K562 (cell line): ENCODE results near the gene C11orf86. TPM values are rescaled to one million over a fixed set of nuclear protein-coding genes. Genes with fewer than 3 reads are reported as not detected.

Experiments
- ATAC-seq: fragments of 200-7000 bp; cut with Tn5 transposase; 3 replicates; pipeline ENCODE4 v1.9.1; 2020; ENCODE audit warnings: moderate library complexity
- BruUV-seq: library from RNA; stranded (reverse); fragments of 400-500 nt; replicated peaks from 2 replicates; lab custom pipeline; 2021; lab: Mats Ljungman, UMichigan
- CTCF ChIA-PET: fragments of 300-600 bp; formaldehyde crosslinking; extraction: SDS; loops from one replicate; lab custom pipeline; 2021; ENCODE audit warnings: low intra/inter-chr PET ratio; lab: Yijun Ruan, JAX
- POLR2A ChIA-PET: fragments of 300-600, 350-650 bp; sonication (Branson Sonifier 250); formaldehyde crosslinking; extraction: SDS; loops from one replicate; lab custom pipeline; 2021; ENCODE audit warnings: antibody characterized with exemption, inconsistent platforms; lab: Yijun Ruan, JAX
- DNase-seq, 4 experiments: peaks; one replicate each; pipeline versions ENCODE4 v3.0.0 to v3.0.0-alpha.2; 2011 to 2018; ENCODE audit warnings: low spot score in 3 of 4, mixed read lengths in 3 of 4; ENCODE audit errors: extremely low read depth in 1 of 4
- FAIRE-seq: peaks from 2 replicates; lab custom pipeline; 2011; peaks lifted over from hg19 to GRCh38; lab: Jason Lieb, UNC
- H2AFZ ChIP-seq: 2 replicates; pipeline ENCODE4 v1.6.0; 2011; ENCODE audit warnings: low read depth, low read length, control low read depth, inconsistent platforms
- H3K27ac ChIP-seq: fragments of 200-600 bp; 3 replicates; pipeline ENCODE4 v1.8.0; 2011; ENCODE audit warnings: low read depth, mild to moderate bottlenecking, control low read depth, inconsistent platforms, low read length, moderate library complexity, mixed read lengths; ENCODE audit errors: extremely low read depth
- H3K27me3 ChIP-seq, 2 experiments: fragments of 300-600 bp in 1 of 2; 2 replicates in 1 of 2; 3 replicates in 1 of 2; pipeline versions ENCODE4 v1.6.0 to v1.8.0; 2011; ENCODE audit warnings: inconsistent platforms in 2 of 2, low read length in 2 of 2, mild to moderate bottlenecking in 1 of 2, mixed read lengths in 1 of 2, moderate library complexity in 1 of 2; ENCODE audit not compliant: control insufficient read depth in 2 of 2, insufficient read depth in 2 of 2
- H3K36me3 ChIP-seq: fragments of 300-600 bp; 3 replicates; pipeline ENCODE4 v1.8.0; 2011; ENCODE audit warnings: mild to moderate bottlenecking, low read length, inconsistent platforms; ENCODE audit not compliant: control insufficient read depth, insufficient read depth
- H3K4me1 ChIP-seq, 2 experiments: fragments of 200-600 bp in 1 of 2; replicated peaks in 1 of 2; 2 replicates in 1 of 2; 3 replicates in 1 of 2; pipeline versions ENCODE4 v1.5.1 to v1.8.0; 2011; ENCODE audit warnings: inconsistent platforms in 2 of 2, low read length in 2 of 2, mild to moderate bottlenecking in 1 of 2, mixed read lengths in 1 of 2, moderate library complexity in 1 of 2; ENCODE audit not compliant: control insufficient read depth in 2 of 2, insufficient read depth in 2 of 2
- H3K4me2 ChIP-seq: 2 replicates; pipeline ENCODE4 v1.6.1; 2011; ENCODE audit warnings: low read length, control low read depth, inconsistent platforms, mixed read lengths; ENCODE audit not compliant: insufficient read depth
- H3K4me3 ChIP-seq: fragments of 200-600 bp; sonication (generic), shearing (Covaris generic); 2 replicates; pipeline ENCODE4 v1.5.1; 2016; ENCODE audit warnings: control low read depth, inconsistent platforms
- H3K79me2 ChIP-seq: fragments of 200-600 bp; 3 replicates; pipeline ENCODE4 v1.8.0; 2011; ENCODE audit warnings: low read length, inconsistent platforms; ENCODE audit not compliant: control insufficient read depth, insufficient read depth
- H3K9ac ChIP-seq, 2 experiments: 2 replicates each; pipeline versions ENCODE4 v1.6.0 to v1.6.1; 2011; ENCODE audit warnings: low read depth in 2 of 2, low read length in 2 of 2, control low read depth in 1 of 2, inconsistent platforms in 1 of 2, mild to moderate bottlenecking in 1 of 2, mixed read lengths in 1 of 2; ENCODE audit not compliant: insufficient read depth in 1 of 2
- H3K9me1 ChIP-seq: one replicate; pipeline ENCODE4 v1.6.0; 2011; ENCODE audit warnings: inconsistent platforms, mild to moderate bottlenecking, low read length, moderate library complexity; ENCODE audit not compliant: control insufficient read depth, insufficient read depth
- H3K9me3 ChIP-seq: replicated peaks from 2 replicates; pipeline ENCODE4 v1.5.1; 2011; ENCODE audit warnings: low read depth, low read length, inconsistent platforms; ENCODE audit not compliant: control insufficient read depth, insufficient read depth
- H4K20me1 ChIP-seq: replicated peaks from 2 replicates; pipeline ENCODE4 v1.6.1; 2011; ENCODE audit warnings: low read length, inconsistent platforms, mixed read lengths; ENCODE audit not compliant: control insufficient read depth, insufficient read depth
- ADNP ChIP-seq: fragments of 200-800 bp; sonication (Bioruptor generic); IDR thresholded peaks from 2 replicates; pipeline ENCODE4 v1.6.1; 2016; ENCODE audit warnings: missing genetic modification characterization, missing compliant biosample characterization
- CBX3 ChIP-seq, 2 experiments: IDR thresholded peaks; 1 replicate in 1 of 2; 2 replicates in 1 of 2; pipeline ENCODE4 v1.6.1; 2012; ENCODE audit warnings: inconsistent platforms in 2 of 2, low read length in 2 of 2, borderline replicate concordance in 1 of 2, control low read depth in 1 of 2
- CHD4 ChIP-seq: fragments of 200-600 bp; sonication (generic); IDR thresholded peaks from 3 replicates; pipeline ENCODE4 v1.6.1; 2012; ENCODE audit warnings: low read depth, mild to moderate bottlenecking, mixed read lengths, low read length, inconsistent platforms; ENCODE audit not compliant: insufficient read depth, insufficient replicate concordance, poor library complexity, severe bottlenecking
- KDM1A ChIP-seq, 2 experiments: fragments of 450-650 bp; IDR thresholded peaks; 2 replicates each; pipeline ENCODE4 v1.6.1; 2016; ENCODE audit warnings: mild to moderate bottlenecking in 2 of 2
- RBM25 ChIP-seq: fragments of 200-400 bp; formaldehyde crosslinking; IDR thresholded peaks from 2 replicates; pipeline ENCODE4 v1.6.1; 2018; ENCODE audit warnings: low read length, low read depth, moderate library complexity; ENCODE audit not compliant: severe bottlenecking
- STAG1 ChIP-seq: sonication (generic); formaldehyde crosslinking; IDR thresholded peaks from 2 replicates; pipeline ENCODE4 v1.5.0; 2020; ENCODE audit warnings: missing genetic modification reagents, borderline replicate concordance
- ZFX ChIP-seq: sonication (generic); formaldehyde crosslinking; IDR thresholded peaks from 2 replicates; pipeline ENCODE4 v1.8.0; 2022; ENCODE audit warnings: mild to moderate bottlenecking, missing genetic modification reagents, moderate library complexity
- ZNF184 ChIP-seq: sonication (generic); formaldehyde crosslinking; IDR thresholded peaks from 2 replicates; pipeline ENCODE4 v1.5.0; 2020; ENCODE audit warnings: missing genetic modification reagents
- WGBS: fragments of 100-300 bp; shearing (Covaris generic); methylation state at CpG from one replicate; pipeline ENCODE4 v1.1.6; 2016; ENCODE audit warnings: low coverage, mixed read lengths; ENCODE audit not compliant: insufficient coverage; ENCODE audit errors: missing lambda C conversion rate; 5-methylcytosine and 5-hydroxymethylcytosine counted together
- in situ Hi-C: fragments of 300-500 bp; cut with MboI; formaldehyde crosslinking; loops from 4 replicates; pipeline ENCODE4 v1.15.0; 2018; ENCODE audit warnings: inconsistent platforms, mixed read lengths
- intact Hi-C: fragments of 100-400 bp; cut with micrococcal nuclease; formaldehyde crosslinking; loops from 2 replicates; pipeline ENCODE4 v1.14.2; 2022
- polyA plus RNA-seq, 8 experiments: library from polyadenylated mRNA; depleted of rRNA in 4 of 8; stranded (reverse) in 5 of 8; unstranded in 3 of 8; fragments of >200 nt; fragmentation: Nextera tagmentation in 2 of 8; fragmentation: Illumina TruSeq in 1 of 8; extraction: Ambion mirVana in 2 of 8; extraction: Trizol in 1 of 8; gene quantifications; 2 replicates each; pipeline versions ENCODE4 v1.2.1 to v1.2.3, GENCODE V29; 2011 to 2014; ENCODE audit warnings: inconsistent platforms in 1 of 8, missing spikeins in 1 of 8
- total RNA-seq, 7 experiments: library from RNA; depleted of rRNA in 6 of 7; stranded (reverse); fragments of >200 nt in 6 of 7; fragmentation: Illumina TruSeq in 2 of 7; extraction: Trizol in 2 of 7; gene quantifications; 2 replicates each; pipeline versions ENCODE4 v1.2.1 to v1.2.3, GENCODE V29; 2011 to 2021; ENCODE audit warnings: low replicate concordance in 1 of 7

Gene C11orf86
- total and polyA plus RNA-seq, 9 of the 15 experiments (the other 6 are each of a cell fraction or from before 2014, with no cell fraction given), result not detected

- H3K4me2 ChIP-seq, result no peak overlapping the region
- no peaks in the 10 kb centered on the region for H3K9me1 ChIP-seq
- intact Hi-C loops, result no loop called here
- no peak for DNase-seq
- no peak overlapping the region for H3K27ac ChIP-seq
- no peak for ATAC-seq
- in situ Hi-C loops, result no loop called here
- H3K79me2 ChIP-seq, result no peaks in the 10 kb centered on the region
- no peaks in the 10 kb centered on the region for H3K27me3 ChIP-seq
- no peak for FAIRE-seq
- 0 out of 2 replicates have a peak, but pooled peaks have one; percentile 23 for TF ChIP-seq ADNP
- TF ChIP-seq CHD4, result no peak
- no peak for TF ChIP-seq CBX3 (IDR thresholded peaks at IDR 0.05; ENCODE audit: borderline replicate concordance in 1 of 2, low read length in 2 of 2)
- TF ChIP-seq KDM1A (IDR thresholded peaks at IDR 0.05), result peak in 1 of 2 experiments; percentile 26; a peak in 1 of 4 replicates
- no peak for TF ChIP-seq ZNF184 (CRISPR knock-in tag)
- no peak for TF ChIP-seq ZFX (CRISPR knock-in tag)
- no peak for TF ChIP-seq STAG1 (CRISPR knock-in tag)
- TF ChIP-seq RBM25, result peak; percentile 9
- ChIA-PET CTCF (no interaction called here), POLR2A (interaction anchor here (0.8 to 1.0 kb wide), 2 partner anchors 16 to 38 kb away, joined by 4 read pairs; no protein-coding TSS in a partner anchor)
- no peaks in the 10 kb centered on the region for H3K36me3 ChIP-seq
- 22% methylated on average over 8 of the region's 8 CpGs for WGBS
- no peaks in the 10 kb centered on the region for H4K20me1 ChIP-seq
- H2AFZ ChIP-seq, result no peak overlapping the region
- no TSS peak for BruUV-seq
- H3K4me1 ChIP-seq, result peaks cover 2 to 9% of the 10 kb centered on the region in 2 experiments; a peak in 4 of 5 replicates
- no peaks in the 10 kb centered on the region for H3K9me3 ChIP-seq
- H3K4me3 ChIP-seq, result no peak overlapping the region
- peak overlapping the region in 1 of 2 experiments; percentile 40; a peak in 1 of 4 replicates for H3K9ac ChIP-seq
Measured at GRCh38 chr11:66985508-66986177, 10.5 kb downstream of the C11orf86 start.
